ENCODE measurements around the gene WDR33.

GRCh38 chr2:127859712-127860085 lies 48.7 kb upstream of the WDR33 start:
- TF ChIP-seq EZH2phosphoT487 (IDR thresholded peaks at IDR 0.05; ENCODE audit: insufficient read depth, low read depth) (no peak), EZH2 (IDR thresholded peaks at IDR 0.05; ENCODE audit: insufficient read depth, poor library complexity, severe bottlenecking) (no peak)

Data from GM23248 (cell line).